GM12878 (cell line): ENCODE data around the gene PPIA. TPM values are rescaled to one million over a fixed set of nuclear protein-coding genes. Genes with fewer than 3 reads are reported as not detected.
A peak's percentile ranks its signal among the peaks of the same experiment; 100 is the strongest.

Experiments used
- ATAC-seq: fragments of 200-7000 bp; cut with Tn5 transposase; 3 replicates; pipeline ENCODE4 v1.9.1; 2020; ENCODE audit warnings: mild to moderate bottlenecking, moderate library complexity
- BruUV-seq: library from RNA; stranded (reverse); fragments of 400-500 nt; replicated peaks from 2 replicates; lab custom pipeline; 2021; lab: Mats Ljungman, UMichigan
- CTCF ChIA-PET: fragments of 300-600 bp; sonication (Branson Sonifier 250); formaldehyde crosslinking; extraction: SDS; loops from one replicate; lab custom pipeline; 2021; ENCODE audit warnings: inconsistent platforms; lab: Yijun Ruan, JAX
- POLR2A ChIA-PET: fragments of 350-600 bp; formaldehyde crosslinking; extraction: SDS; loops from one replicate; lab custom pipeline; 2021; ENCODE audit warnings: inconsistent platforms; lab: Charles Lee
- RAD21 ChIA-PET: fragments of 300-600 bp; sonication (Branson Sonifier 250); formaldehyde crosslinking; loops from one replicate; lab custom pipeline; 2023; ENCODE audit warnings: antibody characterized with exemption; ENCODE audit not compliant: unreplicated experiment; lab: Charles Lee
- SMC1A ChIA-PET: fragments of 300-600 bp; sonication (Branson Sonifier 250); formaldehyde crosslinking; loops from one replicate; lab custom pipeline; 2023; ENCODE audit not compliant: unreplicated experiment, uncharacterized antibody; lab: Charles Lee
- DNase-seq: peaks from one replicate; pipeline ENCODE4 v3.0.0-alpha.2; 2011; ENCODE audit warnings: low read depth, low spot score
- FAIRE-seq: peaks from 3 replicates; lab custom pipeline; 2011; peaks lifted over from hg19 to GRCh38; lab: Jason Lieb, UNC
- H2AFZ ChIP-seq: 2 replicates; pipeline ENCODE4 v1.6.0; 2011; ENCODE audit warnings: low read depth, low read length, control low read depth; ENCODE audit not compliant: control insufficient read depth
- H3K27ac ChIP-seq: 2 replicates; pipeline ENCODE4 v1.5.1; 2011; ENCODE audit warnings: control low read depth; ENCODE audit not compliant: control insufficient read depth, insufficient read depth
- H3K27me3 ChIP-seq, 2 experiments: replicated peaks in 1 of 2; 2 replicates each; pipeline versions ENCODE4 v1.6.0 to v1.6.1; 2011; ENCODE audit warnings: low read length in 1 of 2; ENCODE audit not compliant: control insufficient read depth in 2 of 2, insufficient read depth in 2 of 2
- H3K36me3 ChIP-seq, 2 experiments: 2 replicates each; pipeline ENCODE4 v1.5.1; 2011; ENCODE audit warnings: low read length in 1 of 2; ENCODE audit not compliant: control insufficient read depth in 2 of 2, insufficient read depth in 2 of 2
- H3K4me1 ChIP-seq: 2 replicates; pipeline ENCODE4 v1.6.1; 2011; ENCODE audit warnings: mild to moderate bottlenecking, low read length, moderate library complexity, mixed read lengths; ENCODE audit not compliant: control insufficient read depth, insufficient read depth
- H3K4me2 ChIP-seq: 2 replicates; pipeline ENCODE4 v1.6.0; 2011; ENCODE audit warnings: control low read depth; ENCODE audit not compliant: control insufficient read depth, insufficient read depth
- H3K4me3 ChIP-seq: fragments of 200-600 bp; sonication (generic); 2 replicates; pipeline ENCODE4 v1.5.1; 2016
- H3K79me2 ChIP-seq: 2 replicates; pipeline ENCODE4 v1.6.0; 2011; ENCODE audit warnings: low read length; ENCODE audit not compliant: control insufficient read depth, insufficient read depth
- H3K9ac ChIP-seq: 2 replicates; pipeline ENCODE4 v1.8.0; 2011; ENCODE audit warnings: low read length, control low read depth, mixed read lengths; ENCODE audit not compliant: control insufficient read depth, insufficient read depth
- H3K9me3 ChIP-seq: replicated peaks from 3 replicates; pipeline ENCODE4 v1.5.1; 2011; ENCODE audit warnings: mild to moderate bottlenecking, low read length; ENCODE audit not compliant: control insufficient read depth, insufficient read depth
- H4K20me1 ChIP-seq: 2 replicates; pipeline ENCODE4 v1.6.0; 2011; ENCODE audit not compliant: control insufficient read depth, insufficient read depth
- GATAD2B ChIP-seq: fragments of 450-650 bp; conservative IDR thresholded peaks from 2 replicates; pipeline ENCODE4 v1.6.1; 2017; ENCODE audit warnings: low read depth, mild to moderate bottlenecking, moderate library complexity
- MEF2B ChIP-seq: fragments of 450-650 bp; IDR thresholded peaks from 2 replicates; pipeline ENCODE4 v1.6.1; 2018; ENCODE audit warnings: mild to moderate bottlenecking, moderate library complexity; ENCODE audit not compliant: partially characterized antibody, poor library complexity, severe bottlenecking
- NFXL1 ChIP-seq: fragments of 450-650 bp; IDR thresholded peaks from 2 replicates; pipeline ENCODE4 v1.6.1; 2017; ENCODE audit warnings: antibody characterized with exemption, mild to moderate bottlenecking, borderline replicate concordance
- SMAD5 ChIP-seq: IDR thresholded peaks from 2 replicates; pipeline ENCODE4 v1.6.1; 2016; ENCODE audit warnings: antibody characterized with exemption, low read depth
- SP1 ChIP-seq: IDR thresholded peaks from one replicate; pipeline ENCODE4 v1.6.1; 2011; ENCODE audit warnings: low read depth, low read length
- YY1 ChIP-seq: IDR thresholded peaks from 2 replicates; pipeline ENCODE4 v1.6.1; 2011; ENCODE audit warnings: low read depth, mild to moderate bottlenecking, low read length
- WGBS: methylation state at CpG from one replicate; pipeline ENCODE4 v1.1.6; 2016; ENCODE audit warnings: low lambda C conversion rate; ENCODE audit not compliant: insufficient replicate concordance, insufficient coverage; ENCODE audit errors: missing lambda C conversion rate; 5-methylcytosine and 5-hydroxymethylcytosine counted together
- in situ Hi-C: fragments of 300-500 bp; cut with MboI; formaldehyde crosslinking; loops from 9 replicates; pipeline ENCODE4 v1.14.3; 2018; ENCODE audit warnings: mixed read lengths
- intact Hi-C: fragments of 100-400 bp; cut with micrococcal nuclease; formaldehyde crosslinking; loops from one replicate; pipeline ENCODE4 v1.14.2; 2022; ENCODE audit not compliant: unreplicated experiment
- polyA plus RNA-seq, 11 experiments: library from polyadenylated mRNA; depleted of rRNA in 4 of 11; unstranded in 6 of 11; stranded (reverse) in 5 of 11; fragments of >200 nt; fragmentation: Nextera tagmentation in 4 of 11; fragmentation: Illumina TruSeq in 1 of 11; extraction: Ambion mirVana in 4 of 11; extraction: Trizol in 1 of 11; gene quantifications; 1 replicate in 1 of 11; 2 replicates in 10 of 11; pipeline versions ENCODE4 v1.2.1 to v1.2.3, GENCODE V29; 2011 to 2016; ENCODE audit warnings: inconsistent platforms in 2 of 11, missing spikeins in 2 of 11, low read depth in 1 of 11
- total RNA-seq, 4 experiments: library from RNA; depleted of rRNA in 3 of 4; stranded (reverse); fragments of >200 nt in 3 of 4; fragmentation: Illumina TruSeq in 1 of 4; extraction: Trizol in 1 of 4; gene quantifications; 2 replicates each; pipeline versions ENCODE4 v1.2.1 to v1.2.3, GENCODE V29; 2013 to 2021
- TF ChIP-seq, protein P1 (sequence below): fragments of 450-650 bp; IDR thresholded peaks from 2 replicates; pipeline ENCODE4 v1.6.1; 2017; ENCODE audit warnings: low read depth, mild to moderate bottlenecking, moderate library complexity
- TF ChIP-seq, protein P2 (sequence below): fragments of 450-650 bp; IDR thresholded peaks from 2 replicates; pipeline ENCODE4 v1.6.1; 2016; ENCODE audit warnings: mild to moderate bottlenecking, moderate library complexity, borderline replicate concordance
- TF ChIP-seq, protein P3 (sequence below): fragments of 450-650 bp; IDR thresholded peaks from 2 replicates; pipeline ENCODE4 v1.6.1; 2018; ENCODE audit warnings: borderline replicate concordance, mild to moderate bottlenecking; ENCODE audit not compliant: partially characterized antibody

The PPIA gene
- total and polyA plus RNA-seq, 10 of the 15 experiments (the other 5 are each of a cell fraction or from before 2014, with no cell fraction given) = 2,712 to 7,982 (median 5,027) TPM

DNA sequence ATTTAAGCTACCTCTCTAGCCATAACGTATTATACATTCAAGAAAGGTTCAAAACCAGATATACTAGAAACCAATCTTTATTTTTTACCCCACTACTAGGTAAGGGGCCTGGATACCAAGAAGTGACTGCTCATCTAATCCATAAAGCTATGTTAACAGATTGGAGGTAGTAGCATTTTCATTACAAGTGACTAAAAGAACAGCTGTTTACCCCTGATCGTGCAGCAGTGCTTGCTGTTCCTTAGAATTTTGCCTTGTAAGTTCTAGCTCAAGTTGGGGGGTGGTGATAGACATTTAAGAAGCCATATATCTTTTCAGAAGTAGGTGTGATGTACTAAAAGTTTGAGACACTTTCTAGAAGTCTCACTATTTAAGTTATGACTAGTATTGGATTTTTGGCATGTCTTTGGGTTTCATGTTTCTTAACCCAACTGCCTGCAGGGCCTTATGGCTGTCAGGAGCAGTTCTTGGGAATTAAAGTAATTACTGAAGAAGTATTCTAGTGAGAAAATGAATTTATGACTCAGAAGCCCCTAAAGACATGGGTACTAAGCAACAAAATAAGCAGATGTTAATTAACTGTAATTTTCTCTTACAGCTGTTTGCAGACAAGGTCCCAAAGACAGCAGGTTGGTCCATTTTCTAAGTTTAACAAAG lies 2.3 kb downstream of the PPIA start:
- H3K4me1 ChIP-seq = peaks cover 3% of the 10 kb centered on the region
- H3K4me2 ChIP-seq = peak overlapping the region; percentile 96
- peaks cover 11 to 43% of the 10 kb centered on the region in 2 experiments for H3K36me3 ChIP-seq
- TF ChIP-seq SP1 (no peak), YY1 (no peak), GATAD2B (no peak), MEF2B (no peak), NFXL1 (no peak), SMAD5 (peak; percentile 55; the same call in 1 of the 2 replicates)
- TF ChIP-seq, protein P1, sequence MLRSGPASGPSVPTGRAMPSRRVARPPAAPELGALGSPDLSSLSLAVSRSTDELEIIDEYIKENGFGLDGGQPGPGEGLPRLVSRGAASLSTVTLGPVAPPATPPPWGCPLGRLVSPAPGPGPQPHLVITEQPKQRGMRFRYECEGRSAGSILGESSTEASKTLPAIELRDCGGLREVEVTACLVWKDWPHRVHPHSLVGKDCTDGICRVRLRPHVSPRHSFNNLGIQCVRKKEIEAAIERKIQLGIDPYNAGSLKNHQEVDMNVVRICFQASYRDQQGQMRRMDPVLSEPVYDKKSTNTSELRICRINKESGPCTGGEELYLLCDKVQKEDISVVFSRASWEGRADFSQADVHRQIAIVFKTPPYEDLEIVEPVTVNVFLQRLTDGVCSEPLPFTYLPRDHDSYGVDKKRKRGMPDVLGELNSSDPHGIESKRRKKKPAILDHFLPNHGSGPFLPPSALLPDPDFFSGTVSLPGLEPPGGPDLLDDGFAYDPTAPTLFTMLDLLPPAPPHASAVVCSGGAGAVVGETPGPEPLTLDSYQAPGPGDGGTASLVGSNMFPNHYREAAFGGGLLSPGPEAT = no peak
- TF ChIP-seq, protein P2, sequence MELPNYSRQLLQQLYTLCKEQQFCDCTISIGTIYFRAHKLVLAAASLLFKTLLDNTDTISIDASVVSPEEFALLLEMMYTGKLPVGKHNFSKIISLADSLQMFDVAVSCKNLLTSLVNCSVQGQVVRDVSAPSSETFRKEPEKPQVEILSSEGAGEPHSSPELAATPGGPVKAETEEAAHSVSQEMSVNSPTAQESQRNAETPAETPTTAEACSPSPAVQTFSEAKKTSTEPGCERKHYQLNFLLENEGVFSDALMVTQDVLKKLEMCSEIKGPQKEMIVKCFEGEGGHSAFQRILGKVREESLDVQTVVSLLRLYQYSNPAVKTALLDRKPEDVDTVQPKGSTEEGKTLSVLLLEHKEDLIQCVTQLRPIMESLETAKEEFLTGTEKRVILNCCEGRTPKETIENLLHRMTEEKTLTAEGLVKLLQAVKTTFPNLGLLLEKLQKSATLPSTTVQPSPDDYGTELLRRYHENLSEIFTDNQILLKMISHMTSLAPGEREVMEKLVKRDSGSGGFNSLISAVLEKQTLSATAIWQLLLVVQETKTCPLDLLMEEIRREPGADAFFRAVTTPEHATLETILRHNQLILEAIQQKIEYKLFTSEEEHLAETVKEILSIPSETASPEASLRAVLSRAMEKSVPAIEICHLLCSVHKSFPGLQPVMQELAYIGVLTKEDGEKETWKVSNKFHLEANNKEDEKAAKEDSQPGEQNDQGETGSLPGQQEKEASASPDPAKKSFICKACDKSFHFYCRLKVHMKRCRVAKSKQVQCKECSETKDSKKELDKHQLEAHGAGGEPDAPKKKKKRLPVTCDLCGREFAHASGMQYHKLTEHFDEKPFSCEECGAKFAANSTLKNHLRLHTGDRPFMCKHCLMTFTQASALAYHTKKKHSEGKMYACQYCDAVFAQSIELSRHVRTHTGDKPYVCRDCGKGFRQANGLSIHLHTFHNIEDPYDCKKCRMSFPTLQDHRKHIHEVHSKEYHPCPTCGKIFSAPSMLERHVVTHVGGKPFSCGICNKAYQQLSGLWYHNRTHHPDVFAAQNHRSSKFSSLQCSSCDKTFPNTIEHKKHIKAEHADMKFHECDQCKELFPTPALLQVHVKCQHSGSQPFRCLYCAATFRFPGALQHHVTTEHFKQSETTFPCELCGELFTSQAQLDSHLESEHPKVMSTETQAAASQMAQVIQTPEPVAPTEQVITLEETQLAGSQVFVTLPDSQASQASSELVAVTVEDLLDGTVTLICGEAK = no peak
- TF ChIP-seq, protein P3, sequence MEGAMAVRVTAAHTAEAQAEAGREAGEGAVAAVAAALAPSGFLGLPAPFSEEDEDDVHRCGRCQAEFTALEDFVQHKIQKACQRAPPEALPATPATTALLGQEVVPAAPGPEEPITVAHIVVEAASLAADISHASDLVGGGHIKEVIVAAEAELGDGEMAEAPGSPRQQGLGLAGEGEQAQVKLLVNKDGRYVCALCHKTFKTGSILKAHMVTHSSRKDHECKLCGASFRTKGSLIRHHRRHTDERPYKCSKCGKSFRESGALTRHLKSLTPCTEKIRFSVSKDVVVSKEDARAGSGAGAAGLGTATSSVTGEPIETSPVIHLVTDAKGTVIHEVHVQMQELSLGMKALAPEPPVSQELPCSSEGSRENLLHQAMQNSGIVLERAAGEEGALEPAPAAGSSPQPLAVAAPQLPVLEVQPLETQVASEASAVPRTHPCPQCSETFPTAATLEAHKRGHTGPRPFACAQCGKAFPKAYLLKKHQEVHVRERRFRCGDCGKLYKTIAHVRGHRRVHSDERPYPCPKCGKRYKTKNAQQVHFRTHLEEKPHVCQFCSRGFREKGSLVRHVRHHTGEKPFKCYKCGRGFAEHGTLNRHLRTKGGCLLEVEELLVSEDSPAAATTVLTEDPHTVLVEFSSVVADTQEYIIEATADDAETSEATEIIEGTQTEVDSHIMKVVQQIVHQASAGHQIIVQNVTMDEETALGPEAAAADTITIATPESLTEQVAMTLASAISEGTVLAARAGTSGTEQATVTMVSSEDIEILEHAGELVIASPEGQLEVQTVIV = no peak
- no peaks in the 10 kb centered on the region for H3K9me3 ChIP-seq
- 0% methylated on average over 2 of the region's 2 CpGs for WGBS
- no peaks in the 10 kb centered on the region for H3K27me3 ChIP-seq
- in situ Hi-C loops = no loop called here
- SMC1A ChIA-PET = interaction anchor here (0.7 to 2.1 kb wide), 23 partner anchors 9 to 218 kb away, joined by 3 to 13 read pairs (median 4); partner anchors contain the start of gene OGDH
- no peak overlapping the region for H2AFZ ChIP-seq
- FAIRE-seq (no peak), ATAC-seq (no peak), DNase-seq (no peak)
- peak overlapping the region; percentile 100 for H3K9ac ChIP-seq
- BruUV-seq = no TSS peak
- intact Hi-C loops = loop anchor here (5.0 kb wide), 2 partner anchors 191 to 216 kb away; partner anchors contain the start of genes OGDH and TMED4
- RAD21 ChIA-PET = interaction anchor here (1.0 to 2.4 kb wide), 10 partner anchors 28 to 338 kb away, joined by 3 to 20 read pairs (median 4); partner anchors contain the start of genes H2AZ2 and OGDH
- H3K27ac ChIP-seq = no peak overlapping the region
- POLR2A ChIA-PET = interaction anchor here (0.5 to 3.1 kb wide), 17 partner anchors 10 to 226 kb away, joined by 3 to 36 read pairs (median 4); partner anchors contain the start of genes DDX56, H2AZ2 and TMED4
- peaks cover 7% of the 10 kb centered on the region for H4K20me1 ChIP-seq
- H3K4me3 ChIP-seq = peak overlapping the region; percentile 96
- peaks cover 51% of the 10 kb centered on the region for H3K79me2 ChIP-seq
- CTCF ChIA-PET = interaction anchor here (0.6 to 3.1 kb wide), 16 partner anchors 12 to 718 kb away, joined by 3 to 19 read pairs (median 4); no protein-coding TSS in a partner anchor
